Activated CD8-positive, alpha-beta T cell treated with anti-CD3 and anti-CD28 coated beads for 36 hours (primary cell): ENCODE results near the gene INSYN2A. TPM values are rescaled to one million over a fixed set of nuclear protein-coding genes. Genes with fewer than 3 reads are reported as not detected.

ENCODE experiments used
- ATAC-seq: fragments of 200-7000 bp; cut with Tn5 transposase; one replicate; pipeline ENCODE4 v1.10.0; 2021; ENCODE audit warnings: mild to moderate bottlenecking, moderate library complexity
- CTCF ChIA-PET: fragments of 350-600 bp; sonication (Branson Sonifier 250); formaldehyde crosslinking; loops from one replicate; lab custom pipeline; 2021; ENCODE audit warnings: antibody characterized with exemption; lab: Charles Lee
- POLR2A ChIA-PET: fragments of 350-600 bp; sonication (Branson Sonifier 250); formaldehyde crosslinking; loops from one replicate; lab custom pipeline; 2021; ENCODE audit warnings: antibody characterized with exemption; lab: Charles Lee
- DNase-seq: peaks from one replicate; pipeline ENCODE4 v3.0.0-alpha.2; 2020
- H3K27ac Mint-ChIP-seq: one replicate; pipeline ENCODE4 v1.8.0; 2021; ENCODE audit warnings: mild to moderate bottlenecking, mixed read lengths
- H3K27me3 Mint-ChIP-seq: one replicate; pipeline ENCODE4 v1.8.0; 2021; ENCODE audit warnings: mixed read lengths
- H3K36me3 Mint-ChIP-seq: one replicate; pipeline ENCODE4 v1.8.0; 2021; ENCODE audit warnings: low read depth, mixed read lengths
- H3K4me1 Mint-ChIP-seq: one replicate; pipeline ENCODE4 v1.8.0; 2021; ENCODE audit warnings: low read depth, mixed read lengths
- H3K4me3 Mint-ChIP-seq: one replicate; pipeline ENCODE4 v1.8.0; 2021; ENCODE audit warnings: mild to moderate bottlenecking, moderate library complexity, mixed read lengths
- H3K9me3 Mint-ChIP-seq: one replicate; pipeline ENCODE4 v1.8.0; 2021; ENCODE audit warnings: mixed read lengths
- intact Hi-C: fragments of 100-400 bp; cut with micrococcal nuclease; formaldehyde crosslinking; loops from one replicate; pipeline ENCODE4 v1.10.0; 2022
- total RNA-seq, 2 experiments: library from RNA; stranded (reverse); gene quantifications; one replicate each; pipeline ENCODE4 v1.2.3, GENCODE V29; 2021
- TF ChIP-seq, protein P1 (sequence below): fragments of 200-600 bp; IDR thresholded peaks from one replicate; pipeline ENCODE4 v1.8.0; 2022; ENCODE audit warnings: antibody characterized with exemption, mild to moderate bottlenecking

The INSYN2A gene
- total RNA-seq, 2 experiments from 2014 or later, result not detected

DNA sequence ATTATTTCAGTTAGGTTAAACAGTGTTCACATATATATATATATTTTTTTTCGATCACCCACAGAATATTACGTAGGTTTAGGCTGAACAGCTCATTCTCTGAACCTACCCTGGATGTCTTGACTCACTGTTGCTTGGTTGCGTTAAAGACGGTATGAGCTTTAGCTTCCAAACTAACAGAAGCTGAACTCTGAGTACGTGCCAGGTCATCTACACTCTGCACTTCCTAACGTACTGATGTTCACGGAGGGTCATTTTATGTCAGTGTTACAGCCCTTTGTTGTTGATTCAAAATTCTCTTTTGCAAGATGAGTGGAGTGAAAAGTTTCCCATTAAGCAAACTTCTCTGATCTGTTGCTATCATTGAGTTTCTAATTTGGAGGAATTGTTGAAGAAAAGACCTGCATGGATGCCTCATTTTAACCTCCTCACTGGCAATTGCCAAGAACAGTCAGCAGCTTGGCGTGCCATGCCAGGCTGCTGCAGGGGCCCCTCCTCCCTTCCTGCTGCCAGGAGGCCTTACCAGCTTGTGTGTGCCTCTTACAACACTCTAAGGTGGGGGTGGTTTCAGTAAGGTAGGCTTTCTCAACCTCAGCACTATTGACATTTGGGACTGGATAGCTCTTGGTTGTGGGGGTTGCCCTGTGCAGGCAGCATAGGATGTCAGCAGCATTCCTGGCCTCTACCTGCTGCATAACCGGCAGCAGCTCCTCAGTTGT, 44.3 kb downstream of the INSYN2A start:
- Mint-ChIP-seq H3K27ac (no peak overlapping the region), H3K27me3 (no peaks in the 10 kb centered on the region), H3K4me3 (no peak overlapping the region), H3K4me1 (no peaks in the 10 kb centered on the region), H3K9me3 (no peaks in the 10 kb centered on the region), H3K36me3 (no peaks in the 10 kb centered on the region)
- TF ChIP-seq, protein P1, sequence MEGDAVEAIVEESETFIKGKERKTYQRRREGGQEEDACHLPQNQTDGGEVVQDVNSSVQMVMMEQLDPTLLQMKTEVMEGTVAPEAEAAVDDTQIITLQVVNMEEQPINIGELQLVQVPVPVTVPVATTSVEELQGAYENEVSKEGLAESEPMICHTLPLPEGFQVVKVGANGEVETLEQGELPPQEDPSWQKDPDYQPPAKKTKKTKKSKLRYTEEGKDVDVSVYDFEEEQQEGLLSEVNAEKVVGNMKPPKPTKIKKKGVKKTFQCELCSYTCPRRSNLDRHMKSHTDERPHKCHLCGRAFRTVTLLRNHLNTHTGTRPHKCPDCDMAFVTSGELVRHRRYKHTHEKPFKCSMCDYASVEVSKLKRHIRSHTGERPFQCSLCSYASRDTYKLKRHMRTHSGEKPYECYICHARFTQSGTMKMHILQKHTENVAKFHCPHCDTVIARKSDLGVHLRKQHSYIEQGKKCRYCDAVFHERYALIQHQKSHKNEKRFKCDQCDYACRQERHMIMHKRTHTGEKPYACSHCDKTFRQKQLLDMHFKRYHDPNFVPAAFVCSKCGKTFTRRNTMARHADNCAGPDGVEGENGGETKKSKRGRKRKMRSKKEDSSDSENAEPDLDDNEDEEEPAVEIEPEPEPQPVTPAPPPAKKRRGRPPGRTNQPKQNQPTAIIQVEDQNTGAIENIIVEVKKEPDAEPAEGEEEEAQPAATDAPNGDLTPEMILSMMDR, result no peak
- POLR2A ChIA-PET, result no interaction called here
- CTCF ChIA-PET, result no interaction called here
- ATAC-seq (no peak), DNase-seq (no peak)
- intact Hi-C loops, result no loop called here

DNA sequence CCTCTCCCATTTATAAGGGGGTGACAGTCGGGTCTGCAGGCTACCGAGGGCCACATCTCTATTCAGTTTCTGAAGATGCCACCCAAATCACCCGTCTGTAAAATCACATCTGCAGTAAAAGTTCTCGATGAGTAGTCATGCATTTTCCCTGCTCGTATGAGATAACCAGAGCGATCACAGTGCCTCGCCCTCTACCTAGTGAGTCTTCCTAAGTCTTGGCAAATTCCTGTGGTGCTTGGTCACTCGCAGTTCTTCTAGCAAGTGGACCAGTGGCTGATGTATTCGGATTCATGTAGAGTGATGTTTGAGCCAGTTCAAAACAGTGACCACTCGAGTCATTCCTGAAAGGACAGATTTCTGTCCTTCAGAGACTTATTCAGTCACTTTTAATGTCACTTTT, 44.9 kb downstream of the INSYN2A start:
- TF ChIP-seq, protein P1, result no peak
- Mint-ChIP-seq H3K36me3 (no peaks in the 10 kb centered on the region), H3K27me3 (no peaks in the 10 kb centered on the region), H3K4me3 (no peak overlapping the region), H3K9me3 (no peaks in the 10 kb centered on the region), H3K27ac (no peak overlapping the region), H3K4me1 (no peaks in the 10 kb centered on the region)
- POLR2A ChIA-PET, result no interaction called here
- CTCF ChIA-PET, result no interaction called here
- intact Hi-C loops, result no loop called here
- ATAC-seq (no peak), DNase-seq (no peak)

DNA sequence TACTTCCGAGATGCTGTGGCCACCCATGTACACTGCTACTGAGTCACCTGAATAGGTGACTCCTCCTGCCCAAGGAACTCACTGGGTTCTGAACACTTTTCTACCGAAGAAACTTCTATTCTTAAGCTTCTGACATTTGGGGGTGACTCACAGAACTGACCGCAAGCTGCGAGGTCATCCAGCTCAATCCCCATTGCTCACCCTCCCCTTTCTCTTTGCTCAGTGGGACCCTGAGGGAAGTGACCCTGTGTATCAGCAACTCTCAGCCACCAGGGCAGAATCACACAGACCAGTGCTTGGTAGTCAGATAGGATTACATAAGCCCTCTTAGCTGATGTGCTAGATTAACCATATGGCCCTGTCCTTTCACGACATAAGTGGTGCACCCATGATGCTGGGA, 46.3 kb downstream of the INSYN2A start:
- H3K4me3 Mint-ChIP-seq, result no peak overlapping the region
- no peak overlapping the region for H3K27ac Mint-ChIP-seq
- ChIA-PET CTCF (no interaction called here), POLR2A (no interaction called here)
- intact Hi-C loops, result no loop called here
- no peaks in the 10 kb centered on the region for H3K9me3 Mint-ChIP-seq
- no peak for DNase-seq
- TF ChIP-seq, protein P1, result no peak
- no peaks in the 10 kb centered on the region for H3K27me3 Mint-ChIP-seq
- H3K4me1 Mint-ChIP-seq, result no peaks in the 10 kb centered on the region
- ATAC-seq, result no peak
- no peaks in the 10 kb centered on the region for H3K36me3 Mint-ChIP-seq

DNA sequence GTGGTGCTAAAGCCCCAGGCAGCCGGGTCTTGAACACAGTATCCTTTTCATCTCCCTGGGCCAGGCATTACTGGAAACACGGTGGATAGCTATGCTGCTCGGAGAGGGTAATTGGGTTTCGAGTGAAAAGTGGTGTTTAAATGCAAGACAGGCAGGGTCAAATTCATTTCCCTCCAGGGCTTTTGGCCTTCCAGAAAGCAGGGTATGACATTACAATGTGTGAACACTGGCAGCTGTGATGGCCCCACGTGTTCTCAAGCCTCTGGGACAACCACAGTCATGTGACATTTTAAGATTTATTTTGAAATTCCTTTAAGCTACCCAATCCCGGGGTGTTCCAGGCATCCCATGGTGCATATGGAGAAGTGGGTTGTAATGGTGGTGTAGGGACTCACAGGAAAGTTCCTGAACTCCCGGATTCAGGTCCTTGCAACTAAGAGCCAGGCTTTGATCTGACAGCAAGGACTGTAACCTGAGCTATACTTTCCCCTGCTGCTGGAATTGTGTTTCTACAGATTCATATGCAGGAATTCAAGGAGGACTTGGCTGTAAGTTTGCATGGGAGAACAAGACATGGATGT, 46.8 kb downstream of the INSYN2A start:
- Mint-ChIP-seq H3K4me1 (no peaks in the 10 kb centered on the region), H3K9me3 (no peaks in the 10 kb centered on the region), H3K4me3 (no peak overlapping the region), H3K27ac (no peak overlapping the region), H3K27me3 (no peaks in the 10 kb centered on the region), H3K36me3 (no peaks in the 10 kb centered on the region)
- intact Hi-C loops, result no loop called here
- TF ChIP-seq, protein P1, result no peak
- POLR2A ChIA-PET, result no interaction called here
- ATAC-seq (no peak), DNase-seq (no peak)
- CTCF ChIA-PET, result no interaction called here

- no peaks in the 10 kb centered on the region for H3K27me3 Mint-ChIP-seq
- no peak for ATAC-seq
Measured at GRCh38 chr10:127148933-127149220, 47.5 kb downstream of the INSYN2A start.

More at GRCh38 chr10:127148933-127149220, 47.5 kb downstream of the INSYN2A start:
- DNase-seq, result no peak
- intact Hi-C loops, result no loop called here
- Mint-ChIP-seq H3K9me3 (no peaks in the 10 kb centered on the region), H3K36me3 (no peaks in the 10 kb centered on the region), H3K27ac (no peak overlapping the region), H3K4me3 (no peak overlapping the region), H3K4me1 (no peaks in the 10 kb centered on the region)
- ChIA-PET POLR2A (no interaction called here), CTCF (no interaction called here)
- TF ChIP-seq, protein P1, result no peak
